ENCODE data around the gene MRPS31.

- TF ChIP-seq CTCF (IDR thresholded peaks at IDR 0.05) (no peak), TCF7 (CRISPR knock-in tag; IDR thresholded peaks at IDR 0.05; ENCODE audit: low read depth) (no peak), PRDM15 (CRISPR knock-in tag; IDR thresholded peaks at IDR 0.05) (no peak), NFYB (CRISPR knock-in tag; conservative IDR thresholded peaks at IDR 0.05; ENCODE audit: low read depth) (no peak), ESRRA (CRISPR knock-in tag; IDR thresholded peaks at IDR 0.05; ENCODE audit: borderline replicate concordance) (no peak), JUN (CRISPR knock-in tag; IDR thresholded peaks at IDR 0.05) (no peak), AFF4 (CRISPR knock-in tag; IDR thresholded peaks at IDR 0.05; ENCODE audit: borderline replicate concordance) (no peak)
Measured at GRCh38 chr13:40679480-40679985, 91.5 kb downstream of the MRPS31 start.

All from WTC11 (cell line).